HepG2 (cell line): Measurements from ENCODE around the gene KCNK15. TPM values are rescaled to one million over a fixed set of nuclear protein-coding genes. Genes with fewer than 3 reads are reported as not detected.

Experiments
- FOXM1 ChIP-seq: sonication (generic); formaldehyde crosslinking; IDR thresholded peaks from 2 replicates; pipeline ENCODE4 v1.5.0; 2020; ENCODE audit warnings: missing genetic modification reagents
- NFIB ChIP-seq: sonication (generic); formaldehyde crosslinking; IDR thresholded peaks from 2 replicates; pipeline ENCODE4 v1.9.0; 2021; ENCODE audit warnings: missing genetic modification reagents, mild to moderate bottlenecking, borderline replicate concordance
- PAX8 ChIP-seq: sonication (generic); formaldehyde crosslinking; IDR thresholded peaks from 2 replicates; pipeline ENCODE4 v1.8.0; 2022; ENCODE audit warnings: mild to moderate bottlenecking, missing genetic modification reagents, borderline replicate concordance
- ZNF124 ChIP-seq: sonication (generic); formaldehyde crosslinking; IDR thresholded peaks from 2 replicates; pipeline ENCODE4 v1.4.0; 2020; ENCODE audit warnings: missing genetic modification reagents
- ZNF598 ChIP-seq: sonication (generic); formaldehyde crosslinking; IDR thresholded peaks from 2 replicates; pipeline ENCODE4 v1.5.1; 2020; ENCODE audit warnings: mild to moderate bottlenecking, missing genetic modification reagents, borderline replicate concordance
- ZNF75D ChIP-seq: sonication (generic); formaldehyde crosslinking; IDR thresholded peaks from 2 replicates; pipeline ENCODE4 v1.8.1; 2023; ENCODE audit warnings: missing genetic modification reagents, mild to moderate bottlenecking, borderline replicate concordance
- polyA plus RNA-seq, 8 experiments: library from polyadenylated mRNA; depleted of rRNA in 3 of 8; stranded (reverse) in 7 of 8; unstranded in 1 of 8; fragments of >200 nt; fragmentation: Illumina TruSeq in 4 of 8; extraction: Trizol in 4 of 8; gene quantifications; 2 replicates each; pipeline versions ENCODE4 v1.2.1 to v1.2.3, GENCODE V29; 2011 to 2016; ENCODE audit warnings: low read depth in 4 of 8, missing spikeins in 1 of 8, mixed read lengths in 1 of 8; ENCODE audit not compliant: insufficient read depth in 1 of 8
- total RNA-seq, 5 experiments: library from RNA; depleted of rRNA; stranded (reverse); fragments of >200 nt; fragmentation: Illumina TruSeq; extraction: Trizol; gene quantifications; 2 replicates each; pipeline ENCODE4 v1.2.3, GENCODE V29; 2016; ENCODE audit warnings: low read depth in 1 of 5
- TF ChIP-seq, protein P1 (sequence below): sonication (generic); formaldehyde crosslinking; IDR thresholded peaks from 2 replicates; pipeline ENCODE4 v1.5.0; 2020; ENCODE audit warnings: mild to moderate bottlenecking, missing genetic modification reagents, borderline replicate concordance
- TF ChIP-seq, protein P2 (sequence below): IDR thresholded peaks from 2 replicates; pipeline ENCODE4 v1.6.1; 2018; ENCODE audit warnings: missing genetic modification reagents, mild to moderate bottlenecking, missing compliant biosample characterization
- TF ChIP-seq, protein P3 (sequence below): sonication (generic); formaldehyde crosslinking; IDR thresholded peaks from 2 replicates; pipeline ENCODE4 v1.5.1; 2020; ENCODE audit warnings: missing genetic modification reagents, mild to moderate bottlenecking, borderline replicate concordance
- TF ChIP-seq, protein P4 (sequence below): sonication (generic); formaldehyde crosslinking; conservative IDR thresholded peaks from 2 replicates; pipeline ENCODE4 v1.4.0; 2020; ENCODE audit warnings: missing genetic modification reagents
- TF ChIP-seq, protein P5 (sequence below): sonication (generic); formaldehyde crosslinking; IDR thresholded peaks from 2 replicates; pipeline ENCODE4 v1.8.0; 2022; ENCODE audit warnings: missing genetic modification reagents, mild to moderate bottlenecking, moderate library complexity, borderline replicate concordance
- TF ChIP-seq, protein P6 (sequence below): sonication (generic); formaldehyde crosslinking; IDR thresholded peaks from 2 replicates; pipeline ENCODE4 v1.8.0; 2022; ENCODE audit warnings: mild to moderate bottlenecking, missing genetic modification reagents
- TF ChIP-seq, protein P7 (sequence below): sonication (generic); formaldehyde crosslinking; IDR thresholded peaks from 2 replicates; pipeline ENCODE4 v1.4.0; 2020; ENCODE audit warnings: missing genetic modification reagents

KCNK15 gene
- total and polyA plus RNA-seq, 2 of the 13 experiments (the other 11 are each of a cell fraction or from before 2014, with no cell fraction given) = 0.03 TPM; not detected in 1

DNA sequence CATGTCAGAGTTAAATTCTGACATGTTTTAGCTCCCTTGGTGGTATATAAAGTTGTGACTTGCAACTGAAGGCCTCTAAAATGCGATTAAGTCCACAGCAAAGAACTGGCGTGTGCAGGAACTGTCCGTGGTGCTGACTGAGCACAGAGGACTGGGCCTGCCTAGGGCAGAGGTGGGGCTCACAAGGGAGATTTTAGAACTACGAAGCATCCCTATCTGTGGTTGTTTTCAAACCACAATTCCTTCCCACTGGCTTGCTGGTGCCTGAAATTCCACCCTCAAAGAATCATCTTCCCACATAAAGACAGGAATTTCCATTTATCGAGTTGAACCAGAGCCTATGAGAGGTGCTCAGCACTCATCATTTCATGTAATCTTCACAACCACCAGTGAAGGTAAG is 34.6 kb downstream of the KCNK15 start (continued):
- TF ChIP-seq, protein P1, sequence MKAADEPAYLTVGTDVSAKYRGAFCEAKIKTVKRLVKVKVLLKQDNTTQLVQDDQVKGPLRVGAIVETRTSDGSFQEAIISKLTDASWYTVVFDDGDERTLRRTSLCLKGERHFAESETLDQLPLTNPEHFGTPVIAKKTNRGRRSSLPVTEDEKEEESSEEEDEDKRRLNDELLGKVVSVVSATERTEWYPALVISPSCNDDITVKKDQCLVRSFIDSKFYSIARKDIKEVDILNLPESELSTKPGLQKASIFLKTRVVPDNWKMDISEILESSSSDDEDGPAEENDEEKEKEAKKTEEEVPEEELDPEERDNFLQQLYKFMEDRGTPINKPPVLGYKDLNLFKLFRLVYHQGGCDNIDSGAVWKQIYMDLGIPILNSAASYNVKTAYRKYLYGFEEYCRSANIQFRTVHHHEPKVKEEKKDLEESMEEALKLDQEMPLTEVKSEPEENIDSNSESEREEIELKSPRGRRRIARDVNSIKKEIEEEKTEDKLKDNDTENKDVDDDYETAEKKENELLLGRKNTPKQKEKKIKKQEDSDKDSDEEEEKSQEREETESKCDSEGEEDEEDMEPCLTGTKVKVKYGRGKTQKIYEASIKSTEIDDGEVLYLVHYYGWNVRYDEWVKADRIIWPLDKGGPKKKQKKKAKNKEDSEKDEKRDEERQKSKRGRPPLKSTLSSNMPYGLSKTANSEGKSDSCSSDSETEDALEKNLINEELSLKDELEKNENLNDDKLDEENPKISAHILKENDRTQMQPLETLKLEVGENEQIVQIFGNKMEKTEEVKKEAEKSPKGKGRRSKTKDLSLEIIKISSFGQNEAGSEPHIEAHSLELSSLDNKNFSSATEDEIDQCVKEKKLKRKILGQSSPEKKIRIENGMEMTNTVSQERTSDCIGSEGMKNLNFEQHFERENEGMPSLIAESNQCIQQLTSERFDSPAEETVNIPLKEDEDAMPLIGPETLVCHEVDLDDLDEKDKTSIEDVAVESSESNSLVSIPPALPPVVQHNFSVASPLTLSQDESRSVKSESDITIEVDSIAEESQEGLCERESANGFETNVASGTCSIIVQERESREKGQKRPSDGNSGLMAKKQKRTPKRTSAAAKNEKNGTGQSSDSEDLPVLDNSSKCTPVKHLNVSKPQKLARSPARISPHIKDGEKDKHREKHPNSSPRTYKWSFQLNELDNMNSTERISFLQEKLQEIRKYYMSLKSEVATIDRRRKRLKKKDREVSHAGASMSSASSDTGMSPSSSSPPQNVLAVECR = no peak
- TF ChIP-seq, protein P2, sequence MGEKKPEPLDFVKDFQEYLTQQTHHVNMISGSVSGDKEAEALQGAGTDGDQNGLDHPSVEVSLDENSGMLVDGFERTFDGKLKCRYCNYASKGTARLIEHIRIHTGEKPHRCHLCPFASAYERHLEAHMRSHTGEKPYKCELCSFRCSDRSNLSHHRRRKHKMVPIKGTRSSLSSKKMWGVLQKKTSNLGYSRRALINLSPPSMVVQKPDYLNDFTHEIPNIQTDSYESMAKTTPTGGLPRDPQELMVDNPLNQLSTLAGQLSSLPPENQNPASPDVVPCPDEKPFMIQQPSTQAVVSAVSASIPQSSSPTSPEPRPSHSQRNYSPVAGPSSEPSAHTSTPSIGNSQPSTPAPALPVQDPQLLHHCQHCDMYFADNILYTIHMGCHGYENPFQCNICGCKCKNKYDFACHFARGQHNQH (CRISPR knock-in tag) = peak; percentile 80; the same call in 1 of the 2 replicates
- no peak for TF ChIP-seq ZNF75D
- TF ChIP-seq NFIB = no peak
- TF ChIP-seq, protein P3, sequence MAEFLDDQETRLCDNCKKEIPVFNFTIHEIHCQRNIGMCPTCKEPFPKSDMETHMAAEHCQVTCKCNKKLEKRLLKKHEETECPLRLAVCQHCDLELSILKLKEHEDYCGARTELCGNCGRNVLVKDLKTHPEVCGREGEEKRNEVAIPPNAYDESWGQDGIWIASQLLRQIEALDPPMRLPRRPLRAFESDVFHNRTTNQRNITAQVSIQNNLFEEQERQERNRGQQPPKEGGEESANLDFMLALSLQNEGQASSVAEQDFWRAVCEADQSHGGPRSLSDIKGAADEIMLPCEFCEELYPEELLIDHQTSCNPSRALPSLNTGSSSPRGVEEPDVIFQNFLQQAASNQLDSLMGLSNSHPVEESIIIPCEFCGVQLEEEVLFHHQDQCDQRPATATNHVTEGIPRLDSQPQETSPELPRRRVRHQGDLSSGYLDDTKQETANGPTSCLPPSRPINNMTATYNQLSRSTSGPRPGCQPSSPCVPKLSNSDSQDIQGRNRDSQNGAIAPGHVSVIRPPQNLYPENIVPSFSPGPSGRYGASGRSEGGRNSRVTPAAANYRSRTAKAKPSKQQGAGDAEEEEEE (CRISPR knock-in tag) = no peak
- peak; percentile 81; the same call in 1 of the 2 replicates for TF ChIP-seq ZNF124 (CRISPR knock-in tag)
- TF ChIP-seq, protein P4, sequence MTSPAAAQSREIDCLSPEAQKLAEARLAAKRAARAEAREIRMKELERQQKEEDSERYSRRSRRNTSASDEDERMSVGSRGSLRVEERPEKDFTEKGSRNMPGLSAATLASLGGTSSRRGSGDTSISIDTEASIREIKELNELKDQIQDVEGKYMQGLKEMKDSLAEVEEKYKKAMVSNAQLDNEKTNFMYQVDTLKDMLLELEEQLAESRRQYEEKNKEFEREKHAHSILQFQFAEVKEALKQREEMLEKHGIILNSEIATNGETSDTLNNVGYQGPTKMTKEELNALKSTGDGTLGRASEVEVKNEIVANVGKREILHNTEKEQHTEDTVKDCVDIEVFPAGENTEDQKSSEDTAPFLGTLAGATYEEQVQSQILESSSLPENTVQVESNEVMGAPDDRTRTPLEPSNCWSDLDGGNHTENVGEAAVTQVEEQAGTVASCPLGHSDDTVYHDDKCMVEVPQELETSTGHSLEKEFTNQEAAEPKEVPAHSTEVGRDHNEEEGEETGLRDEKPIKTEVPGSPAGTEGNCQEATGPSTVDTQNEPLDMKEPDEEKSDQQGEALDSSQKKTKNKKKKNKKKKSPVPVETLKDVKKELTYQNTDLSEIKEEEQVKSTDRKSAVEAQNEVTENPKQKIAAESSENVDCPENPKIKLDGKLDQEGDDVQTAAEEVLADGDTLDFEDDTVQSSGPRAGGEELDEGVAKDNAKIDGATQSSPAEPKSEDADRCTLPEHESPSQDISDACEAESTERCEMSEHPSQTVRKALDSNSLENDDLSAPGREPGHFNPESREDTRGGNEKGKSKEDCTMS = 0 out of 2 replicates have a peak, but pooled peaks have one; percentile 89
- TF ChIP-seq, protein P5, sequence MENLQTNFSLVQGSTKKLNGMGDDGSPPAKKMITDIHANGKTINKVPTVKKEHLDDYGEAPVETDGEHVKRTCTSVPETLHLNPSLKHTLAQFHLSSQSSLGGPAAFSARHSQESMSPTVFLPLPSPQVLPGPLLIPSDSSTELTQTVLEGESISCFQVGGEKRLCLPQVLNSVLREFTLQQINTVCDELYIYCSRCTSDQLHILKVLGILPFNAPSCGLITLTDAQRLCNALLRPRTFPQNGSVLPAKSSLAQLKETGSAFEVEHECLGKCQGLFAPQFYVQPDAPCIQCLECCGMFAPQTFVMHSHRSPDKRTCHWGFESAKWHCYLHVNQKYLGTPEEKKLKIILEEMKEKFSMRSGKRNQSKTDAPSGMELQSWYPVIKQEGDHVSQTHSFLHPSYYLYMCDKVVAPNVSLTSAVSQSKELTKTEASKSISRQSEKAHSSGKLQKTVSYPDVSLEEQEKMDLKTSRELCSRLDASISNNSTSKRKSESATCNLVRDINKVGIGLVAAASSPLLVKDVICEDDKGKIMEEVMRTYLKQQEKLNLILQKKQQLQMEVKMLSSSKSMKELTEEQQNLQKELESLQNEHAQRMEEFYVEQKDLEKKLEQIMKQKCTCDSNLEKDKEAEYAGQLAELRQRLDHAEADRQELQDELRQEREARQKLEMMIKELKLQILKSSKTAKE = 0 out of 2 replicates have a peak, but pooled peaks have one; percentile 37
- peak; percentile 78; the same call in 1 of the 2 replicates for TF ChIP-seq FOXM1 (CRISPR knock-in tag)
- TF ChIP-seq PAX8 = no peak
- no peak for TF ChIP-seq ZNF598 (CRISPR knock-in tag)
- TF ChIP-seq, protein P6, sequence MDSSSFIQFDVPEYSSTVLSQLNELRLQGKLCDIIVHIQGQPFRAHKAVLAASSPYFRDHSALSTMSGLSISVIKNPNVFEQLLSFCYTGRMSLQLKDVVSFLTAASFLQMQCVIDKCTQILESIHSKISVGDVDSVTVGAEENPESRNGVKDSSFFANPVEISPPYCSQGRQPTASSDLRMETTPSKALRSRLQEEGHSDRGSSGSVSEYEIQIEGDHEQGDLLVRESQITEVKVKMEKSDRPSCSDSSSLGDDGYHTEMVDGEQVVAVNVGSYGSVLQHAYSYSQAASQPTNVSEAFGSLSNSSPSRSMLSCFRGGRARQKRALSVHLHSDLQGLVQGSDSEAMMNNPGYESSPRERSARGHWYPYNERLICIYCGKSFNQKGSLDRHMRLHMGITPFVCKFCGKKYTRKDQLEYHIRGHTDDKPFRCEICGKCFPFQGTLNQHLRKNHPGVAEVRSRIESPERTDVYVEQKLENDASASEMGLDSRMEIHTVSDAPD (CRISPR knock-in tag) = no peak
- TF ChIP-seq, protein P7, sequence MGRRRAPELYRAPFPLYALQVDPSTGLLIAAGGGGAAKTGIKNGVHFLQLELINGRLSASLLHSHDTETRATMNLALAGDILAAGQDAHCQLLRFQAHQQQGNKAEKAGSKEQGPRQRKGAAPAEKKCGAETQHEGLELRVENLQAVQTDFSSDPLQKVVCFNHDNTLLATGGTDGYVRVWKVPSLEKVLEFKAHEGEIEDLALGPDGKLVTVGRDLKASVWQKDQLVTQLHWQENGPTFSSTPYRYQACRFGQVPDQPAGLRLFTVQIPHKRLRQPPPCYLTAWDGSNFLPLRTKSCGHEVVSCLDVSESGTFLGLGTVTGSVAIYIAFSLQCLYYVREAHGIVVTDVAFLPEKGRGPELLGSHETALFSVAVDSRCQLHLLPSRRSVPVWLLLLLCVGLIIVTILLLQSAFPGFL (CRISPR knock-in tag) = no peak
